MM.1S (cell line): ENCODE measurements around the gene ZNF236.

Source experiments
- EZH2 ChIP-seq: fragments of 300-600 bp; sonication (generic); optimal IDR thresholded peaks from 2 replicates; pipeline ENCODE3; 2017; ENCODE audit warnings: low read depth, mild to moderate bottlenecking, antibody characterized with exemption, low read length, mixed read lengths
- EZH2phosphoT487 ChIP-seq: fragments of 300-600 bp; sonication (generic); IDR thresholded peaks from 2 replicates; pipeline ENCODE4 v1.6.1; 2018; ENCODE audit warnings: antibody characterized with exemption, low read length
- TF ChIP-seq, protein P1 (sequence below): fragments of 300-600 bp; sonication (generic); IDR thresholded peaks from 2 replicates; pipeline ENCODE4 v1.5.1; 2016; ENCODE audit warnings: antibody characterized with exemption, low read length, mixed read lengths

DNA sequence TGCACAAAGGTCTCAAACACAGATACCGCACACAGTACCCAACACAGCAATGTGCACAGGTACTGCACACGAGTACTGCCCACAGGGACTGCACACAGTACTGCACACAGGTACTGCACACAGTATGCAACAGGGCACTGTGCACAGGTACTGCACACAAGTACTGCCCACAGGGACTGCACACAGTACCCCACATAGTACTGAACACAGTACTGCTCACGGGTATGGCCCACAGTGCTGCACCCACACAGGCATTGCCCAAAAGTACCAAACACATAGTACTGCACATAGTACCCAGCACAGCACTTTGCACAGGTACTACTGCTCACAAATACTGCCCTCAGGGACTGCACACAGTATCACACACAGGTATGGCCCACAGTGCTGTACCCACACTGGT lies 73.1 kb downstream of the ZNF236 start:
- TF ChIP-seq, protein P1, sequence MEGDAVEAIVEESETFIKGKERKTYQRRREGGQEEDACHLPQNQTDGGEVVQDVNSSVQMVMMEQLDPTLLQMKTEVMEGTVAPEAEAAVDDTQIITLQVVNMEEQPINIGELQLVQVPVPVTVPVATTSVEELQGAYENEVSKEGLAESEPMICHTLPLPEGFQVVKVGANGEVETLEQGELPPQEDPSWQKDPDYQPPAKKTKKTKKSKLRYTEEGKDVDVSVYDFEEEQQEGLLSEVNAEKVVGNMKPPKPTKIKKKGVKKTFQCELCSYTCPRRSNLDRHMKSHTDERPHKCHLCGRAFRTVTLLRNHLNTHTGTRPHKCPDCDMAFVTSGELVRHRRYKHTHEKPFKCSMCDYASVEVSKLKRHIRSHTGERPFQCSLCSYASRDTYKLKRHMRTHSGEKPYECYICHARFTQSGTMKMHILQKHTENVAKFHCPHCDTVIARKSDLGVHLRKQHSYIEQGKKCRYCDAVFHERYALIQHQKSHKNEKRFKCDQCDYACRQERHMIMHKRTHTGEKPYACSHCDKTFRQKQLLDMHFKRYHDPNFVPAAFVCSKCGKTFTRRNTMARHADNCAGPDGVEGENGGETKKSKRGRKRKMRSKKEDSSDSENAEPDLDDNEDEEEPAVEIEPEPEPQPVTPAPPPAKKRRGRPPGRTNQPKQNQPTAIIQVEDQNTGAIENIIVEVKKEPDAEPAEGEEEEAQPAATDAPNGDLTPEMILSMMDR, result no peak
- no peak for TF ChIP-seq EZH2
- TF ChIP-seq EZH2phosphoT487, result no peak
